WERI-Rb-1 (cell line): ENCODE data around the gene UHRF1.
A peak's percentile ranks its signal among the peaks of the same experiment; 100 is the strongest.

Experiments used
- DNase-seq: peaks from one replicate; pipeline ENCODE4 v3.0.0-alpha.2; 2020
- H3K27ac ChIP-seq: fragments of 250-450 bp; sonication (Bioruptor Pico); 2 replicates; pipeline ENCODE4 v1.5.1; 2020; ENCODE audit warnings: mild to moderate bottlenecking, moderate library complexity
- H3K27me3 ChIP-seq: fragments of 250-450 bp; sonication (Bioruptor Pico); 2 replicates; pipeline ENCODE4 v1.5.1; 2021; ENCODE audit warnings: mild to moderate bottlenecking, low read depth, moderate library complexity; ENCODE audit not compliant: insufficient read depth, severe bottlenecking
- H3K36me3 ChIP-seq: fragments of 250-450 bp; sonication (Bioruptor Pico); 2 replicates; pipeline ENCODE4 v1.5.1; 2020; ENCODE audit warnings: mild to moderate bottlenecking, moderate library complexity
- H3K4me3 ChIP-seq: 2 replicates; pipeline ENCODE4 v1.5.1; 2011; ENCODE audit warnings: low read depth, mild to moderate bottlenecking, control low read depth, low read length
- H3K9me3 ChIP-seq: fragments of 250-450 bp; sonication (Bioruptor Pico); 2 replicates; pipeline ENCODE4 v1.5.1; 2021; ENCODE audit warnings: mild to moderate bottlenecking, moderate library complexity; ENCODE audit not compliant: severe bottlenecking
- CTCF ChIP-seq: IDR thresholded peaks from 2 replicates; pipeline ENCODE4 v1.5.1; 2011; ENCODE audit warnings: low read depth, mild to moderate bottlenecking, control low read depth, inconsistent platforms, low read length

Gene UHRF1

GRCh38 chr19:4986056-4986455 is 76.8 kb downstream of the UHRF1 start:
- no peak for TF ChIP-seq CTCF
- Histone ChIP-seq H3K9me3 (no peaks in the 10 kb centered on the region), H3K4me3 (no peak overlapping the region), H3K27me3 (no peaks in the 10 kb centered on the region), H3K36me3 (peaks cover 6% of the 10 kb centered on the region), H3K27ac (peak overlapping the region; percentile 71)
- DNase-seq, result no peak

GRCh38 chr19:4986471-4986891 is 77.2 kb downstream of the UHRF1 start:
- peak; percentile 50 for DNase-seq
- Histone ChIP-seq H3K36me3 (peaks cover 6% of the 10 kb centered on the region), H3K27me3 (no peaks in the 10 kb centered on the region), H3K9me3 (no peaks in the 10 kb centered on the region), H3K4me3 (0 out of 2 replicates have a peak overlapping the region, but pooled peaks have one; percentile 11), H3K27ac (peak overlapping the region; percentile 71)
- TF ChIP-seq CTCF, result no peak

DNA sequence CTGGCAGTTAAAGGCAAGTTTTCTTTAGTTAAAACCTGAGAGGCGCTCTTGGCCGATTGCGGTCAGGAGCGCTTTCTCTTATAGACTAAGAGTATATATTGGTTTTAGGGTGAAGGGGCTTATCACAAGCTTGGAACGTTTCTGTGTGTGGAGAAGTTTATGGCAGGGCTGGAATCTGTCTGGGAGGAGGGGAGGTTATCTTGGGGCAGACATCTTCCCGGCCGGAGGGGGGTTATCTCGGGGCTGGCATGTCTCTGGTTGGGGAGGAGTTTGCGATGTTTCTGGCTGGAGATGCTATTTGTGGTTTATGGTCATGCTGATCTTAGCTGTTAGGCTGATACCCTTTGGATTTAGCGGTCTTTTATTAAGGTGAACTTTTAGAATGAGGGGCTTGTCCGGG is 78.0 kb downstream of the UHRF1 start:
- no peaks in the 10 kb centered on the region for H3K27me3 ChIP-seq
- peak overlapping the region; percentile 32; the same call in 1 of the 2 replicates for H3K4me3 ChIP-seq
- no peak for TF ChIP-seq CTCF
- H3K27ac ChIP-seq, result peak overlapping the region; percentile 71
- H3K9me3 ChIP-seq, result no peaks in the 10 kb centered on the region
- peak; percentile 67 for DNase-seq
- H3K36me3 ChIP-seq, result peaks cover 12% of the 10 kb centered on the region

DNA sequence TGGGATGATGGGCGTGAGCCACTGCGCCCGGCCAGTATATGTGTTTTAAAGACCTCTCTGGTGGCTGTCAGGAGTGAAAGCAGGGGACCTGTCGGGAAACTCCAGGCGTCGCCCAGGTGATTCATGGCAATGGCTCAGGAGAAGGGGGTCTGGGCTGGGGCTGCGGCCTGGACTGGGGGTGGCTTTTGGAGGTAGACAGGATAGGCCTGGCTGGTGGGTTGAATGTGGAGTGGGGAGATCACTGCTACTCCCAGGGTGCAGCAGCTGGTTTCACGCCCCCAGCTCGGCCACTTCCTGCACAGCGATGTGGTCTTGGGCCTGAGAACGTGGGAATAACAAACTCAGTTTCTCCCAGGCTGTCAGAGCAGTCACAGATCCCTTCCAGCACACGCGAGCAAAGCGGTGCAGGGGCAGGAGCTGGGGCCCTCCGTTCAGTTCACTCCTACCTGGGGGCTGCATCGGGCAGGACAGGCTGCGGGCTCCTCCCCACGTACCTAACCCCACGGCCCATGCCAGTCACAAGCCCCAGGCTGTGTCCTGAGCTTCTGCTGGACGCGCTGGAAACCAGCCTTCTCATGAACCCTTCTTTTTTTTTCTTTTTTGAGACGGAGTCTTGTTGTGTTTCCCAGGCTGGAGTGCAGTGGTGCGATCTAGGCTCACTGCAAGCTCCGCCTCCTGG is 78.5 kb downstream of the UHRF1 start:
- TF ChIP-seq CTCF, result no peak
- peak overlapping the region; percentile 32 for H3K4me3 ChIP-seq
- H3K36me3 ChIP-seq, result peaks cover 10% of the 10 kb centered on the region
- H3K27me3 ChIP-seq, result no peaks in the 10 kb centered on the region
- peak overlapping the region; percentile 71 for H3K27ac ChIP-seq
- DNase-seq, result no peak
- H3K9me3 ChIP-seq, result no peaks in the 10 kb centered on the region

DNA sequence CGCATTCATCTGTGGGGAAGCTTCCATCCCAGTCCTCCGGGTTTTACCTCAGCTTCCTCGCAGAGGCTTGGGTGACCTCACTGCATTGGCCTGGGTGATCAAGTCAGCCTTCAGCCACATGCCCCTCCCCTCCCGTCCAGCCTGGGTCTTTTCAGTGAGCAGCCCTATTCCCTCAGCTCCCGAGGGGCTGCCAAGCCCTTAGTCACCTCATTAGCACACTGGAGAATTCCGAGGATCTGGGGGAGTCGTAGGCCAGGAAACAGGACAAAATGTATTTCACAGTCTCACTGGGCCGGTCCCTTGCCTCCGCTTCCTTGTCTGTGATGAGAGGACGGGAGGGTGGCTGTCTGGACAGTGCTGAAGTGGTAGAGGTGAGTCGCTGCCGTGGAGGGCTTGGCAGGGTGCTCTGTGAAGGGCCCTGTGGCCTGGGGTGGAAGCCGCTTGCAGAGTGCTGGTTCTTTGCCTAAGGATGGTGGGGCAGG is 79.5 kb downstream of the UHRF1 start:
- DNase-seq, result peak; percentile 67
- Histone ChIP-seq H3K4me3 (peak overlapping the region; percentile 15), H3K27ac (peak overlapping the region; percentile 71), H3K9me3 (no peaks in the 10 kb centered on the region), H3K36me3 (peaks cover 7% of the 10 kb centered on the region; the same call in 1 of the 2 replicates), H3K27me3 (no peaks in the 10 kb centered on the region)
- TF ChIP-seq CTCF, result no peak

DNA sequence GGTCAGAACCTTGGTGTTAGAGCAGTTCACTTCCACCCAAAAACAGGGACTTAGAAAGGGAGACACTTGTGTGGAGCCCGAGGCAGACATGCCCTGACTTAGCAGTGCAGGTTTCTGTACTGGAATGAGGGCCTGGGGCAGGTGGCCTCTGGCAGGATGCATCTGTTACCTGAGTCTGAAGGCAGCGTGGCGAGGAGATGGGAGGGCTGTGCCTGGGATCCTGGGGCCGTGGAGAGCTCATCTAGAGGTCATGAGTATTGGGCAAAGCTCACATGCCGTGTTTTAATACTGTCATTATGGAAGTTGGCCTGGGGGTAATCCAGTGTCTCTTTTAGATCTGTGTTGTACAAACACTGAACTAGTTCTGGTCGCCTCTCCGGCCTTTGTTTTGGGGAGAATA is 81.0 kb downstream of the UHRF1 start:
- no peak for DNase-seq
- no peak for TF ChIP-seq CTCF
- Histone ChIP-seq H3K4me3 (no peak overlapping the region), H3K9me3 (no peaks in the 10 kb centered on the region), H3K36me3 (peaks cover 7% of the 10 kb centered on the region; the same call in 1 of the 2 replicates), H3K27me3 (no peaks in the 10 kb centered on the region), H3K27ac (no peak overlapping the region; the same call in 1 of the 2 replicates)
